Erythroblast (primary cell): ENCODE results near the gene CRLF2.
"Not testable (repeated sequence)": the region's sequence is repeated elsewhere in the genome, so short reads cannot be mapped to it uniquely, and the experiment has no call there.

Source experiments
- DNase-seq, 2 experiments: peaks; one replicate each; lab custom pipeline; 2025; lab: John Stamatoyannopoulos, UW
- GATA1 ChIP-seq: IDR thresholded peaks from 2 replicates; pipeline ENCODE4 v1.6.1; 2011; ENCODE audit warnings: low read depth, mild to moderate bottlenecking, control low read depth, low read length, moderate library complexity
- POLR2A ChIP-seq: IDR thresholded peaks from 2 replicates; pipeline ENCODE4 v1.6.1; 2011; ENCODE audit warnings: mild to moderate bottlenecking, low read length

Gene CRLF2

DNA sequence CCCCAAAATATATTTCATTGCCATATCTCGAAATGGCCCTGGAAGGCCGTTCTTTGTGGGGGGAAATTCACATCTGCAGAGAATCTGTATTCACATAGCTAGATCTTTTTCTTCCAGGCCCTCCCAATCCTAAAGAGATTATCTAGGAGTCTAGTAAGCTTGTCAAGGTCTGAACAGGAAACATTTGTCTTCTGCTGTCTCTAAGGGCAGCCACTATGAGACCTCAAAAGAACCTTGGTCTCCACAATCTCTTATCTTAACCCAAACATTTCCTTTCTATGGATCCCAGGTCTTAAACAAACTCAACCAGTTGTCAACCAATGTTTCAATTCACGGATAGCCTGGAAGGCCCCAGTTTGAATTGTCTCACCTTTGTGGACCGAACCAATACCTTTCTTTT lies 45.0 kb downstream of the CRLF2 start:
- no peak for DNase-seq
- no peak for TF ChIP-seq POLR2A
- TF ChIP-seq GATA1: no peak

DNA sequence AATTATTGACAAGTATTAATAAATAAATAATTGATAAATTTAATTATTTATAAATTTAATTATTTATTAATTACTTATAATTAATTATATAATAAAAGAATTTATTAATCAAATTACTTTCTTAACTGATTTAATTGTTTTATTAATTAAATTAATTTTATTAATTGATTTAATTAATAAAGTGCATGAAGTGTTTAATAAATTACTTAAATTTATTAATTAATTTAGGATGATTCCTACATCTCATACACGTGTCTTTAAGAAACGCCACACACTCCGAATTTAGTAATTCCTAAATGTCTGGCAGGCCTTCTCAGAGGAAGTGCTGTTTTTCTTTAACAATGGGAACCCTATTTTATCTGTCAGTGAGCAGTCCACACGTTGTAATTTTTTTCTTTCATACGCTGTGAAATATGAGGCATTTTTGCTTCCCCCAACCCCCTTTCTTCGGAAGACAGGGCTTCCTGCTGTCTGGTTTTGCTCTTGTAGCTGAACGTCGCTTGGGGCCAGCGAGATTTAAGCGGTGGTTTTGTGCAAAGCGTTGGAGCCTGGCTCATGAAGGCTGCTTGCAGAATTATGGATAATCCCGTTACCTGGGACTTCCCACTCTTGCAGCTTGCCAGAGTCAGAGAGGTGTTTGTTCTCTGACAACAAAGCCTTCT lies 46.8 kb downstream of the CRLF2 start:
- DNase-seq: no peak
- TF ChIP-seq GATA1: no peak

DNA sequence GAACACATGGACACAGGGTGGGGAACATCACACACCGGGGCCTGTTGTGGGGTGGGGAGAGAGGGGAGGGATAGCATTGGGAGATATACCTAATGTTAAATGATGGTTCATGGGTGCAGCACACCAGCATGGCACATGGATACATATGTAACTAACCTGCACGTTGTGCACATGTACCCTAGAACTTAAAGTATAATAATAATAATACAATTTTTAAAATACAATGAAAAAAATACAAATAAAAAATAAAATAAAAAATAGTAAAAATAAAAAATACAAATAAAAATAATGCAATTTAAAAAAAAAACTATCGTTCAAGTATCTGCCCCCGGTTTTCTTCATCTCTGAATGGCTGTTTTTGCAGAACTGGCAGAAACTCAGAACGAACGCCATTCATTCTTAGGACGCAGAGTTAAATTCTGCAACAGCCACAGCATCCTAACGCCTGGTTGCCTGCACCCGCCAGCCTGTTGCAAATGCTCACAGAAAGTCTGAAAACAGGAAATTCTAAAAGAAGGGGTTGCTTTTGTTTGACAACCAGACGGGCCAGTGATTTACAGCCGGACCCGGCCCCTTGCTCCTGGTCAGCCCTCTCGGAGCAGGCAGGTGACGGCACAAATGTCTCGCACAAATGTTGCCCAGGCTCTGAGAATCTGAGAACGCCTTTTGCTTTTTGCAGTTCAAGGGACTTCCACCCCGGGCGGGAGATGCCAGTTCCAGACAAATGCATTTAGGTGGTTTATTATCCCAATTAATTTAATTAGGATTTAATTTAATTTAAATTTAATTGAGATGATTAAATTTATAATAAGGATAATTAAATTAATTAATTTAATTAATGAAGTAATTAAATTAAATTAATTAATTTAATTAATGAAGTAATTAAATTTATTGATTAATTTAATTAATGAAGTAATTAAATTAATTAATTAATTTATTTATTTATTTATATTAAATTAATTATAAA lies 47.8 kb downstream of the CRLF2 start:
- TF ChIP-seq POLR2A: no peak
- no peak for TF ChIP-seq GATA1
- DNase-seq: no peak

DNA sequence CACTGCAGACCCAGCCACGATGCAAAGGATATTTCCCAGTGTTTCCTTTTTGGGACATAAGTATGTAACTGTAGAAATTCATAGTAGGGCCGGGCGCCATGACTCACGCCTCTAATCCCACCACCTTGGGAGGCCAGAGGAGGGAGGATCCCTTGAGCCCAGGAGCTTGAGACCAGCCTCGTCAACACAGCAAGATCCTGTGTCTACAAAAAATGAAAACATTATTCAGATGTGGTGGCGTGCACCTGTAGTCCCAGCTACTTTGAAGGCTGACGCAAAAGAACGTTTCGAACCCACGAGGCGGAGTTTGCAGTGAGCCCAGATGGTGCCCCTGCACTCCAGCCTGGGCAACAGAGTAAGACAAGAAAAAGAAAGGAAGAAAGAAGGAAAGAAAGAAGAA lies 49.2 kb downstream of the CRLF2 start:
- DNase-seq: no peak
- TF ChIP-seq GATA1 (no peak), POLR2A (no peak)

DNA sequence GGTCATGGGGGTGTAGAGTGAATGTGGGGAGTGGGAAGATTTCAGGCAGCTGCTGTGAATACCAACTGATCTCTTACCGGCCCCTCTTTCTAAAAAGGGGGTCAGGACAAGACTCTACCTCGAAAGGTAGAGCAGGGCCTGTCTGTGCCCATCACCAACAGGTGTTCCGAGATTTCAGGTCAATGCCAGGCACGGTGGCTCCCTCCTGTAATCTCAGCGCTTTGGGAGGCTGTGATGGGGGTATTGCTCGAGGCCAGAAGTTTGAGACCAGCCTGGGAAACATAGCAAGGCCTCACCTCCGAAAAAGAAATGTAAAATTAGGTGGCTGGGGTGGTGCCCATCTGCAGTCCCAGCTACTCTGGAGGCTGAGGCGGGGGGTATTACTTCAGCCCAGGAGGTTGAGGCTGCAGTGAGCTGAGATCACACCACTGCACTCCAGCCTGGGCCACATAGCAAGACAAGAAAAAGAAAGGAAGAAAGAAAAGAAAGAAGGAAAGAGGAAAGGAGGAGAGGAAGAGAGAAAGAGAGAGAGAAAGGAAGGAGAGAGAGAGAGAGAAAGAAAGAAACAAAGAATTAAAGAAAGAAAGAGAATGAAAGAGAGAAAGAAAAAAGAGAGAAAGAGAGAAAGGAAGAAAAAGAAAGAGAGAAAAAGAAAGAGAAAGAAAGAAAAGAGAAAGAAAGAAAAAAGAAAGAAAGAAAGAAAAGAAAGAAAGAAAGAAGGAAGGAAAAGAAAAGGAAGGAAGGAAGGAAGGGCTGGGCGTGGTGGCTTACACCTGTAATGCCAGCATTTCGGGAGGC lies 50.1 kb downstream of the CRLF2 start:
- TF ChIP-seq GATA1 (no peak), POLR2A (no peak)
- DNase-seq: no peak

DNA sequence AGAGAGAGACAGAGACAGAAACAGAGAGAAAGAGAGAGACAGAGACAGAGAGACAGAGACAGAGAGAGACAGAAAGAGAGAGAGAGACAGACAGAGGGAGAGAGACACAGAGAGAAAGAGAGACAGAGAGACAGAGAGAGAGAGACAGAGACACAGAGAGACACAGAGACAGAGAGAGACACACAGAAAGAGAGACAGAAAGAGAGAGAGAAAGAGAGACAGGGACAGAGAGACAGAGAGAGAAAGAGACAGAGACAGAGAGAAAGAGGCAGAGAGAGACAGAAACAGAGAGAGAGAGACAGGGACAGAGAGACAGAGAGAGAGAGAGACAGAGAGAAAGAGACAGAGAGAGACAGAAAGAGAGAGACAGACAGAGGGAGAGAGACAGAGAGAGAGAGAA lies 52.9 kb downstream of the CRLF2 start:
- DNase-seq: no peak
- no peak for TF ChIP-seq GATA1
- TF ChIP-seq POLR2A: no peak

DNA sequence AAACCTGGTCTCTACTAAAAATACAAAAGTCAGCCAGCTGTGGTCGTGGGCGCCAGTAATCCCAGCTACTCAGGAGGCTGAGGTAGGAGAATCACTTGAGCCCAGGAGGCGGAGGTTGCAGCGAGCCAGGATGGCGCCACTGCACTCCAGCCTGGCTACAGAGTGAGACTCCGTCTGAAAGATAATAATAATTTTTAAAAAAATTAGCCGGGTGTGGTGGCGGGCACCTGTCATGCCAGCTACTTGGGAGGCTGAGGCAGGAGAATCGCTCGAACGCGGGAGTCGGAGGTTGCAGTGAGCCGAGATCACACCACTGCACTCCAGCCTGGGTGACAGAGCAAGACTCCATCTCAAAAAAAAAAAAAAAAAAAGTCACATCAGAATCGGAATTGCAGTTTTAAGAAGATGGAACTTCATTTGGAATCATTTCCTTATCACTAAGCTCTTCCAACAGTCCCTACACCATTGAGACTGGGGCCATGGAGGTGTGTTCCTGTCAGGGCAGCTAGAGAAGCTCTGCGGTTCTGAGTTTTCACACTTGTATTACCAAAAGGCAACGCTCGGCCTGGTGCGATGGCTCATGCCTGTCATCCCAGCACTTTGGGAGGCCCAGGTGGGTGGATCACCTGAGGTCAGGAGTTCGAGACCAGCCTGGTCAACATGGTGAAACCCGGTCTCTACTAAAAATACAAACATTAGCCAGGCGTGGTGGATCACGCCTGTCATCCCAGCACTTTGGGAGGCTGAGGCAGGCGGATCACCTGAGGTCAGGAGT lies 55.6 kb downstream of the CRLF2 start:
- DNase-seq: not testable (repeated sequence)

DNA sequence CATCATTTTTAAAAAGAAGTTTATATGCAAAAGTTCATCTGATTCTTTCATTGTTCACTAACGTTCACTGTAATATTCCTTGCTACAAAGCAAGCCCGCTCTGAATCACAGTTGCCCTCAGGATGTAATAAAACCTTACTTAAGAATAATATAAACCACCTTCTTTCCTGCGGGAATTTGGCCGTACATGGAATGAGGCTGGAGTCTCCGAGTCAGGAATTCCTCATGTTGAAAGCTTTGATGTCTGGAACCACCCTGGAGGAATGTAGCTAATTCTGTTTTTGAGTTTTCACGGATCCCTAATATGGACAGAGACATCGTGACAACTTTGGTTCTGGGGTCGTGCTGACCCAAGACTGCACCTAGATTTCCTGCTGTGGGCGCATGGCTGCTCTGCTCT lies 58.5 kb downstream of the CRLF2 start:
- TF ChIP-seq GATA1 (no peak), POLR2A (no peak)
- DNase-seq: no peak

DNA sequence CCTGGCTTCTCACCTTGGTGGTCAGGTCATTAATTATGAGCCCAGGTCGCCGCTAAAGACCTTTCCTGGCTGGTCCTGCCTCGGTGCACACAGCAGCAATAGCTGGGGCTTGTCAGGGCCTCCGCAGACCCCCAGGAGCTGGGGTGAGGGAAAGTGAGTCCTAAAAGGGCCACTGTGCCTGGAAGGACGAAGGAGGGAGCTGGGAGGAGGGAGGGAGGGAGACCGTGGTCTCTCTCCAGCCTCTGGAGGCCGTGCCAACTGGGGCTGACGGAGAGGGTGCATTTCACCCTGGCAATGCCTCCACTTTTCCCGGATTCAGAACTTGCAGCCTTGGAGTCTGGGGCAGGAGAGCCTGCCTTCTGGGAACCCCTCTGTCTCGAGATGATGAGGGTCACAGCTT lies 60.4 kb downstream of the CRLF2 start:
- TF ChIP-seq GATA1 (no peak), POLR2A (no peak)
- no peak for DNase-seq

DNA sequence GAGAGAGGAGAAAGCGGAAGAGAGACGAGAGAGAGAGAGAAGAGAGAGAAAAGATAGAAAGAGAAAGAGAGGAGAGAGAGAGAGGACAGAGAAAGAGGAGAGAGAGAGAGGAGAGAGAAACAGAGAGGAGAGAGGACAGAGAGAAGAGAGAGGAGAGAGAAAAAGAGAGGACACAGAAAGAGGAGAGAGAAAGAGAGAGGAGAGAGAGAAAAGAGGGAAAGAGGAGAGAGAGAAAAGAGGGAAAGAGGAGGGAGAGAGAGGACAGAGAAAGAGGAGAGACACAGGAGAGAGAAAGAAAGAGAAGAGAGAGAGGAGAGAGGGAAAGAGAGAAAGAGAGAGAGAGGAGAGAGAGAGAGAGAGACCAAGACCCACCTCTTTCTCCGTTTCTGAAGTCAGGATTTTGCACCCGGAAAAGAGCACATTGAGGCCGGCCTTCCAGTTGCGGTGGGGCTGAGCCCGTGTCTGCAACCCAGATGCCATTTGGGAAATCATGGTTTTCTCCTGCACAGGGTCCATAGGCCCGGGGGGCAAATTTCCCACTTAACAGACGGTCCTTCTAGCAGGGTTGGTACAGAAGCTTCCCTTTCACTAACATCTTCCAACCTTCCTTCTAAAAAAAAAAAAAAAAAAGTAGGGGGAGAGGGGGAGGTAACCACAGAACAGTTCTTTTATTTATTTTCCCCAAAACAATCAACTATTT lies 60.9 kb downstream of the CRLF2 start:
- TF ChIP-seq POLR2A (no peak), GATA1 (no peak)
- DNase-seq: no peak

DNA sequence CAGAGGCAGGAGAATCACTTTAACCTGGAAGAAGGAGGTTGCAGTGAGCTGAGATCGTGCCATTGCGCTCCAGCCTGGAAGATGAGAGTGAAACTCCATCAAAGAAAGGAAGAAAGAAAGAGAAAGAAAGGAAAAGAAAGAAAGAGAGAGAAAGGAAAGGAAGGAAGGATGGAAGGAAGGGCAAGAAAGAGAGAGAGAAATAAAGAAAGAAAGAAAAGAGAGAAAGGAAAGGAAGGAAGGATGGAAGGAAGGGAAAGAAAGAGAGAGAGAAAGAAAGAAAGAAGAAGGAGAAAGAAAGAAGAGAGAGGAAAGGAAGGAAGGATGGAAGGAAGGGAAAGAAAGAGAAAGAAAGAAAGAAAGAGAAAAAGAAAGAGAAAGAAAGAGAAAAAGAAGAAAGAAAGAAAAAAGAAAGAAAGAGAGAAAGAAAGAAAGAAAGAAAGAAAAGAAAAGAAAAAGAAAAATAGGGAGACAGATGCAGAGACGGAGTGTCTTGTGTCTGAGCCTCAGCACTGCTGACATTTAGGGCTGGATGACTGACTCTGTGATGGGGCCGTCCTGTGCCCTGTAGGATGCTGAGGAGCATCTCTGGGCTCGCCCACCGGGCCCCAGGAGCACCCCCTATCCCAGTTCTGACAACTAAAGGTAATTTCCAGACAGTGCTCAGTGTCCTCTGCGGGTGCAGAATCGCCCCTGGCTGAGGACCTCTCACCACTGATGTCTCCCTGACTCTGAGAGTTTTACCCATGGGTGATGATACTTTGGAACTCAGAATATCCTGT lies 61.7 kb downstream of the CRLF2 start:
- no peak for DNase-seq
- TF ChIP-seq GATA1: no peak
- no peak for TF ChIP-seq POLR2A
